HL-60 (cell line): ENCODE results near the gene CST6.

Source experiments
- GABPA ChIP-seq: IDR thresholded peaks from 2 replicates; pipeline ENCODE4 v1.6.1; 2012; ENCODE audit warnings: low read depth
- POLR2AphosphoS5 ChIP-seq: IDR thresholded peaks from 2 replicates; pipeline ENCODE4 v1.6.1; 2012; ENCODE audit warnings: low read depth
- SPI1 ChIP-seq: IDR thresholded peaks from 2 replicates; pipeline ENCODE4 v1.6.1; 2012; ENCODE audit warnings: low read depth, mild to moderate bottlenecking, borderline replicate concordance
- TF ChIP-seq, protein P1 (sequence below): IDR thresholded peaks from one replicate; pipeline ENCODE4 v1.5.1; 2011; ENCODE audit warnings: low read length, control low read depth, inconsistent platforms; ENCODE audit not compliant: insufficient read depth
- TF ChIP-seq, protein P2 (sequence below): IDR thresholded peaks from 2 replicates; pipeline ENCODE4 v1.6.1; 2012; ENCODE audit warnings: low read depth; ENCODE audit not compliant: insufficient replicate concordance

DNA sequence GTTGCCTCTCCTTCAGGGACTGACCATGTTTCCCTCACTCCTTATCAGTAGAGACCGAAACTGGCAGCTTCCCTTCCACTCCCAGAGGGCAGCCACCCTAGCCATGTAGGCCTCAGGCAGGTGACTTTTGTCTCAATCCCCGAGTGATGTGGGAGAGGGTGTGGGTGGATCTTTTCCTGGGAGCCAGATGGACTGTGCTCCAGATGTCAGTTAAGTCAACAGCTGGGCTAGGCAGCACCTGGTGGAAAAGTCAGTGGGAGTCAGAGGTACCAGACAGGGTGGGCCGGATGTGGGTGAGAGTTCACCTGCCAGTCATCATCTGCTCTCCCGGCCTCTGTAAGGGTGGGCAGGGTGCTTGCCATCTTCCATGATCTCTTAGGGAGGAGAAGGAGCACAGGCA, 7.6 kb upstream of the CST6 start:
- TF ChIP-seq POLR2AphosphoS5: no peak
- TF ChIP-seq, protein P1, sequence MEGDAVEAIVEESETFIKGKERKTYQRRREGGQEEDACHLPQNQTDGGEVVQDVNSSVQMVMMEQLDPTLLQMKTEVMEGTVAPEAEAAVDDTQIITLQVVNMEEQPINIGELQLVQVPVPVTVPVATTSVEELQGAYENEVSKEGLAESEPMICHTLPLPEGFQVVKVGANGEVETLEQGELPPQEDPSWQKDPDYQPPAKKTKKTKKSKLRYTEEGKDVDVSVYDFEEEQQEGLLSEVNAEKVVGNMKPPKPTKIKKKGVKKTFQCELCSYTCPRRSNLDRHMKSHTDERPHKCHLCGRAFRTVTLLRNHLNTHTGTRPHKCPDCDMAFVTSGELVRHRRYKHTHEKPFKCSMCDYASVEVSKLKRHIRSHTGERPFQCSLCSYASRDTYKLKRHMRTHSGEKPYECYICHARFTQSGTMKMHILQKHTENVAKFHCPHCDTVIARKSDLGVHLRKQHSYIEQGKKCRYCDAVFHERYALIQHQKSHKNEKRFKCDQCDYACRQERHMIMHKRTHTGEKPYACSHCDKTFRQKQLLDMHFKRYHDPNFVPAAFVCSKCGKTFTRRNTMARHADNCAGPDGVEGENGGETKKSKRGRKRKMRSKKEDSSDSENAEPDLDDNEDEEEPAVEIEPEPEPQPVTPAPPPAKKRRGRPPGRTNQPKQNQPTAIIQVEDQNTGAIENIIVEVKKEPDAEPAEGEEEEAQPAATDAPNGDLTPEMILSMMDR: no peak
- TF ChIP-seq, protein P2, sequence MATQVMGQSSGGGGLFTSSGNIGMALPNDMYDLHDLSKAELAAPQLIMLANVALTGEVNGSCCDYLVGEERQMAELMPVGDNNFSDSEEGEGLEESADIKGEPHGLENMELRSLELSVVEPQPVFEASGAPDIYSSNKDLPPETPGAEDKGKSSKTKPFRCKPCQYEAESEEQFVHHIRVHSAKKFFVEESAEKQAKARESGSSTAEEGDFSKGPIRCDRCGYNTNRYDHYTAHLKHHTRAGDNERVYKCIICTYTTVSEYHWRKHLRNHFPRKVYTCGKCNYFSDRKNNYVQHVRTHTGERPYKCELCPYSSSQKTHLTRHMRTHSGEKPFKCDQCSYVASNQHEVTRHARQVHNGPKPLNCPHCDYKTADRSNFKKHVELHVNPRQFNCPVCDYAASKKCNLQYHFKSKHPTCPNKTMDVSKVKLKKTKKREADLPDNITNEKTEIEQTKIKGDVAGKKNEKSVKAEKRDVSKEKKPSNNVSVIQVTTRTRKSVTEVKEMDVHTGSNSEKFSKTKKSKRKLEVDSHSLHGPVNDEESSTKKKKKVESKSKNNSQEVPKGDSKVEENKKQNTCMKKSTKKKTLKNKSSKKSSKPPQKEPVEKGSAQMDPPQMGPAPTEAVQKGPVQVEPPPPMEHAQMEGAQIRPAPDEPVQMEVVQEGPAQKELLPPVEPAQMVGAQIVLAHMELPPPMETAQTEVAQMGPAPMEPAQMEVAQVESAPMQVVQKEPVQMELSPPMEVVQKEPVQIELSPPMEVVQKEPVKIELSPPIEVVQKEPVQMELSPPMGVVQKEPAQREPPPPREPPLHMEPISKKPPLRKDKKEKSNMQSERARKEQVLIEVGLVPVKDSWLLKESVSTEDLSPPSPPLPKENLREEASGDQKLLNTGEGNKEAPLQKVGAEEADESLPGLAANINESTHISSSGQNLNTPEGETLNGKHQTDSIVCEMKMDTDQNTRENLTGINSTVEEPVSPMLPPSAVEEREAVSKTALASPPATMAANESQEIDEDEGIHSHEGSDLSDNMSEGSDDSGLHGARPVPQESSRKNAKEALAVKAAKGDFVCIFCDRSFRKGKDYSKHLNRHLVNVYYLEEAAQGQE: no peak
- TF ChIP-seq GABPA: no peak
- no peak for TF ChIP-seq SPI1
